ENCODE results near the gene OR10H1.

- no peak for TF ChIP-seq POLR2AphosphoS5 (IDR thresholded peaks at IDR 0.05; ENCODE audit: low read depth, low read length)
- TF ChIP-seq POLR2A (IDR thresholded peaks at IDR 0.05; ENCODE audit: low read depth, low read length) = no peak
Measured at GRCh38 chr19:15776264-15776663, 39.2 kb downstream of the OR10H1 start.
